DOHH2 (cell line): ENCODE results near the gene ARCN1.

ENCODE experiments used
- CTCF ChIP-seq: fragments of 200-600 bp; sonication (generic); IDR thresholded peaks from one replicate; pipeline ENCODE4 v1.5.1; 2014; ENCODE audit warnings: antibody characterized with exemption, mild to moderate bottlenecking, low read depth, low read length; ENCODE audit not compliant: poor library complexity, severe bottlenecking
- EZH2phosphoT487 ChIP-seq: fragments of 200-600 bp; sonication (generic); IDR thresholded peaks from 2 replicates; pipeline ENCODE4 v1.6.1; 2017; ENCODE audit warnings: borderline replicate concordance, mild to moderate bottlenecking, antibody characterized with exemption, low read length, moderate library complexity, mixed read lengths

GRCh38 chr11:118627566-118627965, 55.4 kb downstream of the ARCN1 start:
- TF ChIP-seq CTCF (no peak), EZH2phosphoT487 (no peak)
